ENCODE results near the gene AHR. TPM values are rescaled to one million over a fixed set of nuclear protein-coding genes. Genes with fewer than 3 reads are reported as not detected.

The AHR gene
- total RNA-seq, 1 donor = 326 TPM

DNA sequence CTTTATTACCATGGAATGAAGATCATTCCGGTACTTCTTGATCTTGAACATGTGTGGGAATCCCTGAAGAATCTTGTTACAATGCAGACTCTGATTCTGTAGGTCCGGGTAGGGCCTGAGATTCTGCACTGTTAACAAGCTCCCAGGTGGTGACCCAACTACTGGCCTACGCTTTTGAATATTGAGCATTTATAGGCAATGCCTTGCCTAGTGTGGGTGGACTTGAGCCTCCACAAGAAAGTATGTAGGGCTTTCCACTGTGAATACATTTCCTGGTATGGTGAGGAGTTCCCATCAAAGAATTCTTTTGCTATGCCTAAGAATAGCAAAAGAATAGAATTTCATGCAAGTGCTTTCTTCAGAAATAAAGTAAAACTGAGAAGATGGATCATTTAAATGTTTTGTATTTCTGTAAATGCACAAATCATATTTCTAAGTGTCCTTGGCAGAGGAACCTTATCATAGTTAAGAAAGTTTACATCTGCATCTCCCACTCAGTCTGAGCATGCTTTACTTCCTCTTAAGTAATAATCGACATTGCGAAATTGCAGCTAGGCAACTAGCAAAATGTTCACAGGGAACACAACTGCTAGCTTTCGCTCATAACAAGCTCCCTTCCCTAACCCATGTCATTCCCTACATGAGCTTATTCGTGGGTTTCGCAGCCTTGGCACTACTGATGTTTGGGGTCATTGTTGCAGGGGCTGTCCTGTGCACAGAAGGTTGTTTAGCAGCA lies 71.4 kb downstream of the AHR start:
- no peak for TF ChIP-seq CTCF (IDR thresholded peaks at IDR 0.05; ENCODE audit: insufficient read depth, low read length)
- peak; percentile 93 for DNase-seq (ENCODE audit: low read depth)
- H3K4me3 ChIP-seq (ENCODE audit: low read depth, low read length) = no peak overlapping the region

DNA sequence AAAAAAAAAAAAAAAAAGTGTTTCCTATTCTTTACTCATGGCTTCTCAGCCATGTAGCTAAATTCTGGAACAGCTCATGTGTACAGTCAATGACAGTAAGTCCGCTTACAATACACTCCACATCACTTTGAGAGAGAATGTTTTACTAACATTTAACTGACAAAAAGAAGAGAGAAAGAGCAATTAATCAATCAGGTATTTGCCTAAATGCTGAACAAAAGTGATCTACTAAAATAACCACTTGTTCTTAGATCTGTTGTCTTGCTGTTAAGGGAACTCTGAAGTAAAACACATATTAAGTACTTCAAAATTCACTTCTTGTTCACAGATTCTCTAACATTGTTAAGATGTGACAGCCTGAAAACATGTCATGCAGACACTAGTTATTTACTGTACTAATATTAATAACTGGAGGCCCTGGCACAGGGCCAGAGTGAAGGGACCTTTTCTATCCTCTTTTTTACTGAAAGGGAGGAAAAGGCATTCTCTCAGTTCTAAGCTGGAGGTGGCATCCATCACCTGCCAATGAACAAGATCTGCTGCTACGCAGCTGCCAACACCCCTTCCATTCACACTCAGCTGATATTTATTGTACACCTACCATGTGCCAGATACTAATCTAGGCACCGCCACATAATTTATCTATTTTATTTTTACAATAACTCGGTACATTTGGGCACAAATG lies 72.6 kb downstream of the AHR start:
- peak; percentile 26 for DNase-seq (ENCODE audit: low read depth)
- TF ChIP-seq CTCF (IDR thresholded peaks at IDR 0.05; ENCODE audit: insufficient read depth, low read length) = no peak
- H3K4me3 ChIP-seq (ENCODE audit: low read depth, low read length) = no peak overlapping the region

- no peak for TF ChIP-seq CTCF (IDR thresholded peaks at IDR 0.05; ENCODE audit: insufficient read depth, low read length)
- H3K4me3 ChIP-seq (ENCODE audit: low read depth, low read length) = no peak overlapping the region
- DNase-seq (ENCODE audit: low read depth) = peak; percentile 96
Observed at GRCh38 chr7:17371671-17372524, 73.4 kb downstream of the AHR start.

DNA sequence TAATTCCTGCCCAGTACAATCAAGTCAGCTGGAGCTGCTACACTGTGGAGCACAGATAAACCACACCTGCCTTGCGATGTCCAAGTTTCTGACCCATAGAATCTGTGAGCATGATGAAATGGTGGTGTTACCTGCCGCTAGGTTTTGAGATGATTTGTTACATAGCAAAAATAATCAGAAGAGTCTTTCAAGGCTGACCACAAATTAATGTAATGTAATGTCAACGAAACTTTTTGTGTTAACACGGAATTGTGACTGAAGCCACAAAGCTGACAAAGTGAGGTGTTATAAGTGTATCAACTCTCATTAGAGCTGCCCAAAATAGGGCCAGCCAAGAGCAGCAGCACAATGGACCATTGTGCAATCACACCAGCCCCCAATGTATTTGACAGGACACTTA lies 75.7 kb downstream of the AHR start:
- DNase-seq (ENCODE audit: low read depth) = no peak
- no peak for TF ChIP-seq CTCF (IDR thresholded peaks at IDR 0.05; ENCODE audit: insufficient read depth, low read length)
- no peak overlapping the region for H3K4me3 ChIP-seq (ENCODE audit: low read depth, low read length)

GRCh38 chr7:17374654-17375053 lies 76.2 kb downstream of the AHR start:
- TF ChIP-seq CTCF (IDR thresholded peaks at IDR 0.05; ENCODE audit: insufficient read depth, low read length) = no peak

DNA sequence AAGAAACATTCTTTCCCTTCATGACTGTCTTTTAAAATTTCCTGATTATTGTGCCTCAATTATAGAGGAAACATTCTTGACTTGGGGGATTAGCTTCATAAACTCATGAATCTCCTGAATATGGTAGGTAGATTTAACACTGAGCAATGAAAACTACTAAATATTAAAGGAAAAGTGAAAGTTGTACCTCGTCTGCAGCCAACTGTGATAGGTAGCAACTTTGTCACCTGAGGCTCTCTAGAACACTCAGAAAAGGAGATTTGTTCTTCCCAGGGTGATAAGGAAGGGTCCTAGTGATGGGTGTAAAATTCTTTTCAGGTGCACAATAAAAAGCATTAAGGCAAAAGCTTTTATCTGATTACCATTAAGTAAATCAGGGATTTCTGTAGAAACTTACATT lies 78.1 kb downstream of the AHR start:
- no peak for DNase-seq (ENCODE audit: low read depth)
- no peak for TF ChIP-seq CTCF (IDR thresholded peaks at IDR 0.05; ENCODE audit: insufficient read depth, low read length)
- H3K4me3 ChIP-seq (ENCODE audit: low read depth, low read length) = no peak overlapping the region

More at GRCh38 chr7:17374654-17375053, 76.2 kb downstream of the AHR start:
- no peak overlapping the region for H3K4me3 ChIP-seq (ENCODE audit: low read depth, low read length)
- DNase-seq (ENCODE audit: low read depth) = peak; percentile 49

All from fibroblast of the aortic adventitia (primary cell).